Ishikawa (cell line): ENCODE measurements around the gene RAB3IL1.

Experiments
- CEBPB ChIP-seq: IDR thresholded peaks from 2 replicates; pipeline ENCODE4 v1.6.1; 2012
- CREB1 ChIP-seq: IDR thresholded peaks from 2 replicates; pipeline ENCODE4 v1.6.1; 2012; ENCODE audit warnings: low read depth
- EGR1 ChIP-seq: IDR thresholded peaks from 2 replicates; pipeline ENCODE4 v1.6.1; 2012
- EP300 ChIP-seq: IDR thresholded peaks from 2 replicates; pipeline ENCODE4 v1.6.1; 2012; ENCODE audit warnings: borderline replicate concordance
- FOXM1 ChIP-seq: IDR thresholded peaks from 2 replicates; pipeline ENCODE4 v1.6.1; 2012; ENCODE audit warnings: low read depth, borderline replicate concordance
- NFIC ChIP-seq: IDR thresholded peaks from 2 replicates; pipeline ENCODE4 v1.6.1; 2012
- RAD21 ChIP-seq: IDR thresholded peaks from 2 replicates; pipeline ENCODE4 v1.6.1; 2012; ENCODE audit warnings: low read depth
- TAF1 ChIP-seq: IDR thresholded peaks from 2 replicates; pipeline ENCODE4 v1.6.1; 2012; ENCODE audit warnings: low read depth, mild to moderate bottlenecking
- TCF12 ChIP-seq: IDR thresholded peaks from 2 replicates; pipeline ENCODE4 v1.6.1; 2012; ENCODE audit warnings: low read depth
- TEAD4 ChIP-seq: IDR thresholded peaks from 2 replicates; pipeline ENCODE4 v1.6.1; 2012
- USF1 ChIP-seq: IDR thresholded peaks from 2 replicates; pipeline ENCODE4 v1.6.1; 2012
- YY1 ChIP-seq: IDR thresholded peaks from 2 replicates; pipeline ENCODE4 v1.6.1; 2012; ENCODE audit warnings: low read depth
- ZBTB7A ChIP-seq: IDR thresholded peaks from 2 replicates; pipeline ENCODE4 v1.6.1; 2012; ENCODE audit warnings: low read depth
- TF ChIP-seq, protein P1 (sequence below): IDR thresholded peaks from 2 replicates; pipeline ENCODE4 v1.6.1; 2012; ENCODE audit warnings: low read depth, mild to moderate bottlenecking
- TF ChIP-seq, protein P2 (sequence below): IDR thresholded peaks from 2 replicates; pipeline ENCODE4 v1.6.1; 2012

Gene RAB3IL1

GRCh38 chr11:61906522-61906909 is 10.8 kb downstream of the RAB3IL1 start:
- TF ChIP-seq YY1 (no peak), ZBTB7A (no peak), CEBPB (no peak), FOXM1 (no peak), USF1 (no peak)
- TF ChIP-seq, protein P1, sequence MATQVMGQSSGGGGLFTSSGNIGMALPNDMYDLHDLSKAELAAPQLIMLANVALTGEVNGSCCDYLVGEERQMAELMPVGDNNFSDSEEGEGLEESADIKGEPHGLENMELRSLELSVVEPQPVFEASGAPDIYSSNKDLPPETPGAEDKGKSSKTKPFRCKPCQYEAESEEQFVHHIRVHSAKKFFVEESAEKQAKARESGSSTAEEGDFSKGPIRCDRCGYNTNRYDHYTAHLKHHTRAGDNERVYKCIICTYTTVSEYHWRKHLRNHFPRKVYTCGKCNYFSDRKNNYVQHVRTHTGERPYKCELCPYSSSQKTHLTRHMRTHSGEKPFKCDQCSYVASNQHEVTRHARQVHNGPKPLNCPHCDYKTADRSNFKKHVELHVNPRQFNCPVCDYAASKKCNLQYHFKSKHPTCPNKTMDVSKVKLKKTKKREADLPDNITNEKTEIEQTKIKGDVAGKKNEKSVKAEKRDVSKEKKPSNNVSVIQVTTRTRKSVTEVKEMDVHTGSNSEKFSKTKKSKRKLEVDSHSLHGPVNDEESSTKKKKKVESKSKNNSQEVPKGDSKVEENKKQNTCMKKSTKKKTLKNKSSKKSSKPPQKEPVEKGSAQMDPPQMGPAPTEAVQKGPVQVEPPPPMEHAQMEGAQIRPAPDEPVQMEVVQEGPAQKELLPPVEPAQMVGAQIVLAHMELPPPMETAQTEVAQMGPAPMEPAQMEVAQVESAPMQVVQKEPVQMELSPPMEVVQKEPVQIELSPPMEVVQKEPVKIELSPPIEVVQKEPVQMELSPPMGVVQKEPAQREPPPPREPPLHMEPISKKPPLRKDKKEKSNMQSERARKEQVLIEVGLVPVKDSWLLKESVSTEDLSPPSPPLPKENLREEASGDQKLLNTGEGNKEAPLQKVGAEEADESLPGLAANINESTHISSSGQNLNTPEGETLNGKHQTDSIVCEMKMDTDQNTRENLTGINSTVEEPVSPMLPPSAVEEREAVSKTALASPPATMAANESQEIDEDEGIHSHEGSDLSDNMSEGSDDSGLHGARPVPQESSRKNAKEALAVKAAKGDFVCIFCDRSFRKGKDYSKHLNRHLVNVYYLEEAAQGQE = no peak
- TF ChIP-seq, protein P2, sequence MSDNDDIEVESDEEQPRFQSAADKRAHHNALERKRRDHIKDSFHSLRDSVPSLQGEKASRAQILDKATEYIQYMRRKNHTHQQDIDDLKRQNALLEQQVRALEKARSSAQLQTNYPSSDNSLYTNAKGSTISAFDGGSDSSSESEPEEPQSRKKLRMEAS = no peak

GRCh38 chr11:61905801-61906521 is 11.4 kb downstream of the RAB3IL1 start:
- TF ChIP-seq, protein P1 = no peak
- TF ChIP-seq, protein P2 = no peak
- TF ChIP-seq RAD21 (no peak), YY1 (no peak), ZBTB7A (no peak), TAF1 (no peak), EP300 (no peak), FOXM1 (no peak)

- TF ChIP-seq ZBTB7A = no peak
- TF ChIP-seq EGR1 = no peak
- TF ChIP-seq NFIC = no peak
- TF ChIP-seq TEAD4 = no peak
- no peak for TF ChIP-seq USF1
- TF ChIP-seq, protein P2 = no peak
- TF ChIP-seq FOXM1 = no peak
- TF ChIP-seq TCF12 = no peak
- no peak for TF ChIP-seq RAD21
- no peak for TF ChIP-seq EP300
- TF ChIP-seq TAF1 = no peak
- no peak for TF ChIP-seq YY1
- TF ChIP-seq, protein P1 = no peak
- no peak for TF ChIP-seq CEBPB
- TF ChIP-seq CREB1 = no peak
Measured at GRCh38 chr11:61905067-61905696, 12.2 kb downstream of the RAB3IL1 start.

DNA sequence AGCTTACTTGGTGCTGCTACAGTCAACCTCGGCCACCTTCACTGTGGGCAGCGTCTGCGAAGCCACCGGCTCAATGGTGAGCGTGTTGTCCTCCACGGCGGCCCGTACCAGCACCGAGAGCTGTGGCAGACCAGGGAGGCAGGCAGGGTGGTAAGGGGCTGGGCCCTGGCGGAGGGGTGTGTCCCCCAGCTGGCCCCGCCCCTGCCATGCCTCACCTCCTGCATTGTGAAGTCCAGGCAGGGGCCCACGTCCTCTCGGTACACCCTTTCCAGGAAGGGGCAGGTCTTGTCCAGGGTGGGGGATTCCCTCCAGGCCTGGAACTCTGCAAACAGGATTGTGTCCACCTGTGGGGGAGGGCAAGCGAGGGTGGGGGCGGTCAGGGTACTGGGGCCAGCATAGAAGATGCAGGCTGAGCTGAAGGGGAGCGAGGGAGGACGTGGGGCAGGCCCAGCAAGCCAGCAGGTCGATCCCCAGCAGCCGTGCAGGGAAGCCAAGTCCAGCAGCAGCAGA is 12.8 kb downstream of the RAB3IL1 start:
- TF ChIP-seq EP300 = no peak
- TF ChIP-seq, protein P2 = no peak
- TF ChIP-seq, protein P1 = no peak
- no peak for TF ChIP-seq CEBPB
- no peak for TF ChIP-seq CREB1
- no peak for TF ChIP-seq USF1
- TF ChIP-seq YY1 = no peak
- no peak for TF ChIP-seq TEAD4
